ENCODE results near the gene SFTPB.
"Not testable (repeated sequence)": the region's sequence is repeated elsewhere in the genome, so short reads cannot be mapped to it uniquely, and the experiment has no call there.

SFTPB gene

GRCh38 chr2:85659324-85659981 lies 8.5 kb downstream of the SFTPB start:
- no peak for ATAC-seq
- TF ChIP-seq RARB (CRISPR knock-in tag; IDR thresholded peaks at IDR 0.05), result no peak
- TF ChIP-seq GLIS3 (CRISPR knock-in tag; IDR thresholded peaks at IDR 0.05), result no peak
- no peak for TF ChIP-seq ESRRG (CRISPR knock-in tag; IDR thresholded peaks at IDR 0.05)
- no peak for TF ChIP-seq ARNTL (CRISPR knock-in tag; IDR thresholded peaks at IDR 0.05; ENCODE audit: borderline replicate concordance, low read depth)
- TF ChIP-seq PPARA (CRISPR knock-in tag; IDR thresholded peaks at IDR 0.05; ENCODE audit: borderline replicate concordance), result no peak
- no peak for TF ChIP-seq ZNF70 (CRISPR knock-in tag; IDR thresholded peaks at IDR 0.05)
- no peak for TF ChIP-seq BACH2 (CRISPR knock-in tag; IDR thresholded peaks at IDR 0.05; ENCODE audit: borderline replicate concordance)
- TF ChIP-seq PATZ1 (CRISPR knock-in tag; IDR thresholded peaks at IDR 0.05; ENCODE audit: borderline replicate concordance), result no peak
- no peak for TF ChIP-seq POU6F1 (CRISPR knock-in tag; IDR thresholded peaks at IDR 0.05; ENCODE audit: borderline replicate concordance, low read depth)
- no peak for TF ChIP-seq CREB5 (CRISPR knock-in tag; IDR thresholded peaks at IDR 0.05; ENCODE audit: low read depth)
- no peak for TF ChIP-seq CSRNP3 (CRISPR knock-in tag; IDR thresholded peaks at IDR 0.05)
- TF ChIP-seq ZC3H10 (CRISPR knock-in tag; IDR thresholded peaks at IDR 0.05), result no peak

- ATAC-seq, result not testable (repeated sequence)
These were observed 10.6 kb downstream of the SFTPB start for GRCh38 chr2:85657399-85657798.

- ATAC-seq, result no peak
- TF ChIP-seq OSR1 (CRISPR knock-in tag; IDR thresholded peaks at IDR 0.05) (no peak), ZNF8 (CRISPR knock-in tag; IDR thresholded peaks at IDR 0.05) (no peak), ZC3H10 (CRISPR knock-in tag; IDR thresholded peaks at IDR 0.05) (no peak), TOX (CRISPR knock-in tag; IDR thresholded peaks at IDR 0.05; ENCODE audit: borderline replicate concordance) (no peak), TCF4 (CRISPR knock-in tag; IDR thresholded peaks at IDR 0.05; ENCODE audit: borderline replicate concordance) (no peak), TSHZ2 (CRISPR knock-in tag; IDR thresholded peaks at IDR 0.05) (no peak), PPARA (CRISPR knock-in tag; IDR thresholded peaks at IDR 0.05; ENCODE audit: borderline replicate concordance) (no peak), ZFP30 (CRISPR knock-in tag; IDR thresholded peaks at IDR 0.05) (no peak), ESRRG (CRISPR knock-in tag; IDR thresholded peaks at IDR 0.05) (no peak), GLIS3 (CRISPR knock-in tag; IDR thresholded peaks at IDR 0.05) (no peak), PATZ1 (CRISPR knock-in tag; IDR thresholded peaks at IDR 0.05; ENCODE audit: borderline replicate concordance) (no peak), CSDC2 (CRISPR knock-in tag; IDR thresholded peaks at IDR 0.05) (no peak), ZNF70 (CRISPR knock-in tag; IDR thresholded peaks at IDR 0.05) (no peak), POU6F1 (CRISPR knock-in tag; IDR thresholded peaks at IDR 0.05; ENCODE audit: borderline replicate concordance, low read depth) (no peak), CREB5 (CRISPR knock-in tag; IDR thresholded peaks at IDR 0.05; ENCODE audit: low read depth) (no peak), RARB (CRISPR knock-in tag; IDR thresholded peaks at IDR 0.05) (no peak), BACH2 (CRISPR knock-in tag; IDR thresholded peaks at IDR 0.05; ENCODE audit: borderline replicate concordance) (no peak)
These were observed 11.5 kb downstream of the SFTPB start for GRCh38 chr2:85656468-85656867.
